HepG2 (cell line): ENCODE results near the gene PSMD10.

ENCODE experiments used
- JUNB ChIP-seq: sonication (generic); formaldehyde crosslinking; IDR thresholded peaks from 2 replicates; pipeline ENCODE4 v1.8.0; 2022; ENCODE audit warnings: missing genetic modification reagents, mild to moderate bottlenecking, borderline replicate concordance
- ZNF468 ChIP-seq: sonication (generic); formaldehyde crosslinking; IDR thresholded peaks from 2 replicates; pipeline ENCODE4 v1.8.0; 2022; ENCODE audit warnings: mild to moderate bottlenecking, moderate library complexity, missing genetic modification reagents
- ZSCAN31 ChIP-seq: sonication (generic); formaldehyde crosslinking; IDR thresholded peaks from 2 replicates; pipeline ENCODE4 v1.5.0; 2020; ENCODE audit warnings: low read depth, mild to moderate bottlenecking, missing genetic modification reagents

DNA sequence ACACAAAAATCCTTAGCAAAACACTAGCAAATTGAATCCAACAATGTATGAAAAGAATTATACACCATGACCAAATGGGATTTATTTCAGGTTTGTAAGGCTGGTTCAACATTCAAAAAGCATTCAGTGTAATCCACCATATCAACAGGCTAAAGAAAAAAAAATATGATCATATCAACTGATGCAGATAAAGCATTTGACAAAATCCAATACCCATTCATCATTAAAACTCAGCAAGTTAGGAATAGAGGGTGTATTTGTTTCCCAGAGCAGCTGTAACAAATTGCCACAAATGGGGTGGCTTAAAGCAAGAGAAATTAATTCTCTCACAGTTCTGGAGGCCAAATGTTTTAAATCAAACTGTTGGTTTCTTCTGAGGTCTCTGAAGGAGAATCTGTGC is 35.8 kb downstream of the PSMD10 start:
- TF ChIP-seq ZSCAN31 (CRISPR knock-in tag) (no peak), ZNF468 (no peak), JUNB (CRISPR knock-in tag) (no peak)
